Measurements from ENCODE around the gene PPP2R5E. TPM values are rescaled to one million over a fixed set of nuclear protein-coding genes. Genes with fewer than 3 reads are reported as not detected.

Gene PPP2R5E
- total and polyA plus RNA-seq, 9 of the 15 experiments (the other 6 are each of a cell fraction or from before 2014, with no cell fraction given) = 4.2 to 30.3 (median 11.0) TPM

DNA sequence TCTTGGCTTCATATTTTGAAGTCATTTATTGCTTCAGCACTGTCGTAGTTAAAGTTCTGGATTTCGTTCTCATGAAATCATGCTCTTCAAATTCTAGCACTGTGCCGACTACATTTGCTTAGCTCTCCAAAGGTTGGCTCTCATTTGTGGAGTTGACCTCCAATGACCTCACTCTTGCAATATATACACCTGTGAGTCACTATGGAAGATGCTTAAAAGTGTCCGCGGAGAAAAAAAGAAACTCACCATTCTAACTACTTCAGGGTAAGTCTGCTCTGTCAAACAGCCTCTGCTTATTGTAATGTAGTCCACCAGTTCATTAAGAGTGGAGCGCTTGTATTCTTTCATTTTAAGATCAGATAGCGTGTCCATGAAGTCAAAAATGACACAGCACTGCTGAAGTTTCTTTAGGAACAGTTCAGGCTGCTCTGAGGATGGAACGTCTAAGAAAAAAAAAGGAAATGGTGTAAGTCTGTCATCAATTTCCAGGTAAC lies 89.7 kb downstream of the PPP2R5E start:
- intact Hi-C loops (cut with micrococcal nuclease) = no loop called here
- Histone ChIP-seq H3K4me2 (ENCODE audit: insufficient read depth, low read length) (peak overlapping the region; percentile 72), H3K4me1 (replicated peaks in 1 of 2; ENCODE audit: control insufficient read depth in 2 of 2, insufficient read depth in 2 of 2, low read length in 2 of 2) (peaks cover 0 to 23% of the 10 kb centered on the region in 2 experiments; a peak in 3 of 5 replicates), H3K9ac (ENCODE audit: insufficient read depth in 1 of 2, low read depth in 2 of 2, low read length in 2 of 2) (peak overlapping the region; percentile 28 to 68; a peak in 3 of 4 replicates), H4K20me1 (replicated peaks; ENCODE audit: control insufficient read depth, insufficient read depth, low read length) (no peaks in the 10 kb centered on the region), H3K36me3 (ENCODE audit: control insufficient read depth, insufficient read depth, low read length) (peaks cover 10% of the 10 kb centered on the region; the same call in 2 of the 3 replicates), H3K27ac (ENCODE audit: extremely low read depth, low read depth, low read length) (peak overlapping the region; percentile 82), H2AFZ (ENCODE audit: low read depth, low read length) (peak overlapping the region; percentile 60), H3K9me1 (ENCODE audit: control insufficient read depth, insufficient read depth, low read length) (no peaks in the 10 kb centered on the region), H3K4me3 (peak overlapping the region; percentile 23), H3K79me2 (ENCODE audit: control insufficient read depth, insufficient read depth, low read length) (peaks cover 72% of the 10 kb centered on the region), H3K27me3 (ENCODE audit: control insufficient read depth in 2 of 2, insufficient read depth in 2 of 2, low read length in 2 of 2) (no peaks in the 10 kb centered on the region), H3K9me3 (replicated peaks; ENCODE audit: control insufficient read depth, insufficient read depth, low read depth, low read length) (no peaks in the 10 kb centered on the region)
- peak in 2 of 4 experiments; percentile 43 to 58 for DNase-seq (ENCODE audit: extremely low read depth in 1 of 4, low spot score in 3 of 4)
- CTCF ChIA-PET (ENCODE audit: low intra/inter-chr PET ratio) = interaction anchor here (0.7 kb wide), 1 partner anchor 654 kb away, joined by 3 read pairs; no protein-coding TSS in a partner anchor
- POLR2A ChIA-PET = interaction anchor here (0.6 kb wide), 1 partner anchor 218 kb away, joined by 3 read pairs; no protein-coding TSS in a partner anchor
- BruUV-seq (replicated peaks) = no TSS peak
- 12% methylated on average over 7 of the region's 8 CpGs for WGBS (ENCODE audit: insufficient coverage, low coverage, missing lambda C conversion rate)
- FAIRE-seq = peak; percentile 75
- in situ Hi-C loops (cut with MboI) = no loop called here
- peak; percentile 89 for ATAC-seq
- peak; percentile 47; the same call in 1 of the 2 replicates for TF ChIP-seq C11orf30 (IDR thresholded peaks at IDR 0.05; ENCODE audit: low read depth)
- TF ChIP-seq EP400 (IDR thresholded peaks at IDR 0.05) = peak; percentile 25; the same call in 1 of the 2 replicates
- TF ChIP-seq, protein P1, sequence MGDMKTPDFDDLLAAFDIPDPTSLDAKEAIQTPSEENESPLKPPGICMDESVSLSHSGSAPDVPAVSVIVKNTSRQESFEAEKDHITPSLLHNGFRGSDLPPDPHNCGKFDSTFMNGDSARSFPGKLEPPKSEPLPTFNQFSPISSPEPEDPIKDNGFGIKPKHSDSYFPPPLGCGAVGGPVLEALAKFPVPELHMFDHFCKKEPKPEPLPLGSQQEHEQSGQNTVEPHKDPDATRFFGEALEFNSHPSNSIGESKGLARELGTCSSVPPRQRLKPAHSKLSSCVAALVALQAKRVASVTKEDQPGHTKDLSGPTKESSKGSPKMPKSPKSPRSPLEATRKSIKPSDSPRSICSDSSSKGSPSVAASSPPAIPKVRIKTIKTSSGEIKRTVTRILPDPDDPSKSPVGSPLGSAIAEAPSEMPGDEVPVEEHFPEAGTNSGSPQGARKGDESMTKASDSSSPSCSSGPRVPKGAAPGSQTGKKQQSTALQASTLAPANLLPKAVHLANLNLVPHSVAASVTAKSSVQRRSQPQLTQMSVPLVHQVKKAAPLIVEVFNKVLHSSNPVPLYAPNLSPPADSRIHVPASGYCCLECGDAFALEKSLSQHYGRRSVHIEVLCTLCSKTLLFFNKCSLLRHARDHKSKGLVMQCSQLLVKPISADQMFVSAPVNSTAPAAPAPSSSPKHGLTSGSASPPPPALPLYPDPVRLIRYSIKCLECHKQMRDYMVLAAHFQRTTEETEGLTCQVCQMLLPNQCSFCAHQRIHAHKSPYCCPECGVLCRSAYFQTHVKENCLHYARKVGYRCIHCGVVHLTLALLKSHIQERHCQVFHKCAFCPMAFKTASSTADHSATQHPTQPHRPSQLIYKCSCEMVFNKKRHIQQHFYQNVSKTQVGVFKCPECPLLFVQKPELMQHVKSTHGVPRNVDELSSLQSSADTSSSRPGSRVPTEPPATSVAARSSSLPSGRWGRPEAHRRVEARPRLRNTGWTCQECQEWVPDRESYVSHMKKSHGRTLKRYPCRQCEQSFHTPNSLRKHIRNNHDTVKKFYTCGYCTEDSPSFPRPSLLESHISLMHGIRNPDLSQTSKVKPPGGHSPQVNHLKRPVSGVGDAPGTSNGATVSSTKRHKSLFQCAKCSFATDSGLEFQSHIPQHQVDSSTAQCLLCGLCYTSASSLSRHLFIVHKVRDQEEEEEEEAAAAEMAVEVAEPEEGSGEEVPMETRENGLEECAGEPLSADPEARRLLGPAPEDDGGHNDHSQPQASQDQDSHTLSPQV (IDR thresholded peaks at IDR 0.05) = peak; percentile 27; the same call in 1 of the 2 replicates
- peak; percentile 51 for TF ChIP-seq MAFG (tag; conservative IDR thresholded peaks at IDR 0.05)
- no peak for TF ChIP-seq E2F1 (CRISPR knock-in tag; IDR thresholded peaks at IDR 0.05)
- TF ChIP-seq PKNOX1 (IDR thresholded peaks at IDR 0.05) = 0 out of 2 replicates have a peak, but pooled peaks have one; percentile 19
- TF ChIP-seq POLR2H (tag; IDR thresholded peaks at IDR 0.05; ENCODE audit: low read depth) = no peak
- TF ChIP-seq CREM (IDR thresholded peaks at IDR 0.05; ENCODE audit: low read depth) = 0 out of 2 replicates have a peak, but pooled peaks have one; percentile 16
- TF ChIP-seq RBM25 (IDR thresholded peaks at IDR 0.05; ENCODE audit: low read depth, low read length, severe bottlenecking) = peak; percentile 3
- TF ChIP-seq SMARCA4 (IDR thresholded peaks at IDR 0.05) = peak; percentile 56
- no peak for TF ChIP-seq TEAD1 (CRISPR knock-in tag; IDR thresholded peaks at IDR 0.05)
- TF ChIP-seq SMARCE1 (IDR thresholded peaks at IDR 0.05) = no peak
- TF ChIP-seq MAFF (IDR thresholded peaks at IDR 0.05; ENCODE audit: low read length) = peak; percentile 37; the same call in 1 of the 2 replicates
- no peak for TF ChIP-seq JUND (IDR thresholded peaks at IDR 0.05; ENCODE audit: borderline replicate concordance, low read depth, low read length)
- TF ChIP-seq JUND (tag; IDR thresholded peaks at IDR 0.05; ENCODE audit: borderline replicate concordance, low read depth, low read length) = peak; percentile 22; the same call in 1 of the 3 replicates
- TF ChIP-seq MEIS2 (IDR thresholded peaks at IDR 0.05; ENCODE audit: partially characterized antibody) = peak; percentile 17
- TF ChIP-seq CCAR2 (IDR thresholded peaks at IDR 0.05; ENCODE audit: low read depth, low read length) = no peak
